HG02870 (cell line): ENCODE results near the gene CTDNEP1.

ENCODE experiments used
- ATAC-seq: cut with Tn5 transposase; IDR thresholded peaks from one replicate; pipeline ENCODE4 v1.9.1; 2021; ENCODE audit warnings: mild to moderate bottlenecking, moderate library complexity; ENCODE audit not compliant: unreplicated experiment

The CTDNEP1 gene

DNA sequence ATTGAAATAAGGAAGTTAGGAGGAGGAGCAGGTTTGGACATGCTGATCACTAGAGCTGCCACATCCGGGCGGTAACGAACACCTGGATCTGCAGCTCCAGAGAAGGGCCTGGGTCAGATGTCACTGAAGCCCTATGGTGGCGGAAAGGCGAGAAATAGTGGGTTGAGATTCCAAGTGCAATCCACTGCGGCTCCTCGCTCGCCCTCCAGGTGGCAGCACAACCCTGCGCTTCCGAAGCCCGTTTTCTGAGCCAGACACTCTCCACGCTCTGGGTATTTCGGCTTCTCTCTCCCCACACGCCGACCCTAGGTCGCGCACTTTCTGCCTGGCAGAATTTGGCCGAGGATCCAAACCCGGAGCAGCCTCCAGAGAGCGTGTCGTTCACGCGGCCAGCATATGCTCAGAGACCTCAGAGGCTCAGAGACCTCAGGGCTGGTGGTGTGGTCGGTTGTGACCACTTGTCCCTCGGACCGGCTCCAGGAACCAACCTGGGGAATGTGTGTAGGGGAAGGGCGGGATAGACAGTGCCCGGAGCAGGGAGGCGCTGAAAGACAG, 29.1 kb upstream of the CTDNEP1 start:
- no peak for ATAC-seq

DNA sequence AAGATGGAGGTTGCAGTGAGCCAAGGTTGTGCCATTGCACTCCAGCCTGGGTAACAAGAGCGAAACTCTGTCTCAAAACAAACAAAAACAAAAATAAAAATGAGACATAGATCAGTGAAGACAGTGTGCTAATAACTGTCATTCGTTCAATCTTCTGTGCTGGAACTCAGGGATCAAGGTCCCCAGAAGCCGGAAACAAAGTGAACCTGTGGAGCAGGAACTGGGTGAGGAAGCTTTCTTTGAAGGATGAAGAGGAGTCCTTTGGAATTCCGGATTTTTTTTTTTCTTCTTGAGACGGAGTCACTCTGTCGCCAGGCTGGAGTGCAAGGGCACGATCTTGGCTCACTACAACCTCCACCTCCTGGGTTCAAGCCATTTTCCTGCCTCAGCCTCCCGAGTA, 27.9 kb upstream of the CTDNEP1 start:
- no peak for ATAC-seq

GRCh38 chr17:7266784-7267183, 15.2 kb upstream of the CTDNEP1 start:
- no peak for ATAC-seq

DNA sequence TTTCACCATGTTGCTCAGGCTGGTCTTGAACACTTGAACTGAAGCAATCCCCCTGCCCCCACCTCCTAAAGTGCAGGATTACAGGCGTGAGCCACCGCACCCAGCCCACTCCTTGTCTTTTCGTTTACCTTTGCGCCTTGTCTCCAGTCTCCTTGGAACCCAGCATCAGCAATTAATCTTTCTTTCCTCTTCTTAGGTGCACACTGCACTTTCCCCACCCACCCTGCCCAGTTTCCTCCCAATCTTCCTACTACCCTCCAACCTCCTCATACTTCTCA, 12.2 kb upstream of the CTDNEP1 start:
- no peak for ATAC-seq

DNA sequence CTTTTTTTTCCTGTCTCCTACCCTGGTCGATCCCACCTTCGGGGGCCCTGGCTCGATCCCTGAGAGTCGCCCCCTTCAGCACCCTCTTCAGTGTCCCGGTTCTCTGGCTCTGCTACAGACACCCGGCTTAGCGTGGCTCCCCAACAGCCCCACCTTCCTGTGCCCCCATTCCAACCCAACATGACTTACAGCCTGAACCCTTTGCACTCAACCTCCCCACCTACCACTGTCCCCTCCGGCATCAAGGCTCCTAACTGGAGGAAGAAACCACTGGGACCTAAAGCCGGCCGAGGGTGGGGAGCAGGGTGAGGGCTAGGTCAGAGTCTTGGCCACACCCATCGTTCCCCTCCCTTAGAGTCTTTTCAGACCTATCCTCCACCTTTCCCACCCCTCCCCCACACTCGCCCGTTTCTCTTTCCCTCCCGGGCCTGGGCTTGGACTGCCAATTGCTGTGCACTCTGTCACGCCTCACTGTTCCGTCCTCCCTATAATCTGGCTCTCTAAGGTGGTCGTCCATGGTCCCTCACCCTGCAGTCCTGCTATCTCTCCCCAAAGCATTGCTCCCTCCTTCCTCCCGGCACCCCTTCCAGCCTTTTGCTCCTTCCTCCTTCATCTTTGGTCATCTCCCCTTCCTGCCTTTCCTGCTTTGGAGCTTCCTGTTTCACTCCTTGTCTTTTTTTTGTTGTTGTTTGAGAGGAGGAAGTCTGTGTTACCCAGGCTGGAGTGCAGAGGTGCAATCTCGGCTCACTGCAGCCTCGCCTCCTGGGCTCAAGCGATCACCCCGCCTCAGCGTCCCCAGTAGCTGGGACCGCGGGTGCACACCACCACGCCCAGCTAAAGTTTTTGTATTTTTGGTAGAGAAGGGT, 11.6 kb upstream of the CTDNEP1 start:
- ATAC-seq = no peak

DNA sequence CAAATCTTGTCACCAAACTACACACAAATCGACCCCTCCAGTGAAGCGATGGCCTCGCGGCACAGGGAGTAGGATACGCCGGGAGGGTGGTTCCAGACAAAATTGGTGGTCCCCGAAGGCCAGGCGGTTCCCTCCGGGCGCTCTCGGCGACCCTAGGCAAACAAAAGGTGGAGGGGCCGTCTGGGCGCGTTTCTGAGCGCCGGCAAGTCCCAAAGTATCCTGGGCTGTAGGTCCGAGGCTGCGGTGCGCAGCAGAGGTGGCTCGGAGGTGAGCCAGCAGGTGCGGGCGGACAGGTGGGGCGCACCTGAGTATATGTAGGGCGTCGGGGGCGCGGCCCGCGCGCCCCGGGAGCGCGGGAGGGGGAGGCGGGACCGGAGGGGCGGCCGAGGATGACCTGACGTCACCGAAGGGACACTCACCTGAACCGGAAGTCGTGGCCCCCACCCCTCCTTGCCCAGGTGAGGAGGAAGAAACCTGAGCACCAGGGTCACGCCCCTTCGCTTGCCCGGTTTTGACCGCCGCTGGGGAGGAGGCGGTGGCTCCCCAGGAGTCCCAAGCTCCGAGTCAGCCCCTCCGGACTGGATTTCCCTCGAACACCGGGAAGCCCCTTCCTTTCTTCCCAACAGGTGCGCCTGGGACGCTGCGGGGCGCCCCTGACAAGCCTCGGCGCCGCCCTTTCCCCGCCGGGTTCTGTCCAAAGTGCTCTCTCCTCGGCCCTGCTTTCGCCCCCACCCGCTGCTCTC, 10.8 kb upstream of the CTDNEP1 start, which contains the start of gene CLDN7:
Gene CLDN7 (minus strand): TSS at position 287 of the 743 bp plus-strand sequence. CDS start 435 bp downstream, outside the sequence.
- no peak for ATAC-seq

- ATAC-seq = no peak
Observed at GRCh38 chr17:7261379-7262191, 10.1 kb upstream of the CTDNEP1 start.

DNA sequence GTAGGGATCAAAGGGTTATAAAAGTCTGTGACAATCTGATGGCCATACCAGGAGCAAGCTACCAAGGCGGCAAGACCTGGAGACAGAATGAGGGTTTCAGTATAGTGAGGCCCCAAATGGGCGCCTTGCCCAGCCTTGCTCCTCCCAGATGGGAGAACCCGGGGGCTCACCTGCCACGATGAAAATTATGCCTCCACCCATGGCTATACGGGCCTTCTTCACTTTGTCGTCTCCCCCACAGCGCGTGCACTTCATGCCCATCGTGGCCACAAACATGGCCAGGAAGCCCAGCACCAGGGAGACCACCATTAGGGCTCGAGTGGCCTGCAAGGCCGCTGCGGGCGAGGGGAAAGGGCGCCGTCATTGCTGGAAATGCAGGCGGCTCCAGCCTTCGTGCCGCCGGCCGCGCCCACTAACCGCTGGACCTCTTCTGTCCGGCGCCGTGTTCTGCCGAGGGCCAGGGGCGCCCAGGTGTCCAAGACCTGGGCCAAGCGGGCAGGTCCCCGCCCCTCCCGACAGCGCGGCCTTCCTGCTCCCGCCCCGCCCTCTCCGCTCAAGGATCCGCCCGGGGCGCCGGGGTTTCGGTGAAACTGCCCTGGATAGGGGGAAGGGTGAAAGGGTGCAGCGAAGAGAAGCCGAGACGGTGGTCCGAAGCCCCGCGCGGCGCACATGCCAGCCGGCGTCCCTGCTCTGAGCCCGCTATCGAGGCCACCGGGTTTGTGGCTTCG, 9.3 kb upstream of the CTDNEP1 start:
- no peak for ATAC-seq

DNA sequence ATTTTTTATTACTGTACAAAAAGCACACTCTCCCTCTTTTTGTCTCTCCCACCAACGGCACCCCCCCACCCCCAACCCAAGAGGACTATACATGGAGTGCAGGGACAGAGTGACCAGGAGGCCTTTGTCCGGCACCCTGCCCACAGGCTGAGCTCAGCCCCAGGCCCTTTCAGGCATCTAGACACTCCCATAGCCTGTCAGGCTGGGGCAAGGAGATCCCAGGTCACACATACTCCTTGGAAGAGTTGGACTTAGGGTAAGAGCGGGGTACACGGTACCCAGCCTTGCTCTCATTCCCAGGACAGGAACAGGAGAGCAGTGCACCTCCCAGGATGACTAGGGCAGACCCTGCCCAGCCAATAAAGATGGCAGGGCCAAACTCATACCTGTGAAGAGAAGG, 8.6 kb upstream of the CTDNEP1 start:
- ATAC-seq = no peak

- no peak for ATAC-seq
Observed at GRCh38 chr17:7259555-7259889, 8.0 kb upstream of the CTDNEP1 start.

DNA sequence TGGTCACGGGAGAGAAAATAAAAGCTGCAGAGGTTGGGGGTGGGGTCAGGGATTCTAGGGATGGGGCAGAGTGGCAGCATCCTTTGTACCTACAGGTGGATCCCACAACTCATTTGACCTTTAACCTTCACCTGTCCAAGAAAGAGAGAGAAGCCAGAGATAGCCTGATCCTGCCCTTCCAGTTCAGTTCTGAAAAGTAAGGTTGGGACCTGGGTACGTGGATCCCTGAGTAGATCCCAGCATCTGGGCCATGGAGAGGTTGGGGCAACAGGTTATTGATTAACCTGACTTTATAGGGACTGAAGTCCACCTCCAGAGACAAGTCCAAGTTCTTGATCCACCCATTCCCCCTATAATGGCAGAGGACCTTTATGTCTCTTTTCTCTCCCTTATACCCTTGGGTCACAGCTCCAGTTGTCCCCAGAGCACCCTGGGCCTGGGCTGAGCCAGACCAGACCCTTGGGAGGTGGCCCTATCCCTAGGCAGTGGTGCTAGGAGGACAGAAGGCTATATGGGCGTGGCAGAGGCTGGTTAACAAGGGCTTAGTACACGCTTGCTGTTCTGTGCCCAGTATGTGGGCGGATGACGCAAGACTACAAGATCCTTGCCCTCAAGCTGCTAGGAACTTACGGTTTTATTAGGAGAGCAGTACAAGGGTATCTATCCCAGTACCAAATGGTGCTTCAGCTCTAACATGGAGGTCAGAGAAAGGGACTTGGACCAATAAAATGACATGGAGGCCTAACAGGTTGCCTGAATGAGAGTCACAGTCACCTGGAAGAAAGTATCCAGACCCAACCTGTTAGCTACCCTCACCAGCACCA, 7.4 kb upstream of the CTDNEP1 start:
- ATAC-seq = no peak

GRCh38 chr17:7256766-7257456, 5.4 kb upstream of the CTDNEP1 start:
- ATAC-seq = no peak

GRCh38 chr17:7254511-7254910, 3.0 kb upstream of the CTDNEP1 start:
- no peak for ATAC-seq

GRCh38 chr17:7253082-7253481, 1.5 kb upstream of the CTDNEP1 start:
- ATAC-seq = no peak

DNA sequence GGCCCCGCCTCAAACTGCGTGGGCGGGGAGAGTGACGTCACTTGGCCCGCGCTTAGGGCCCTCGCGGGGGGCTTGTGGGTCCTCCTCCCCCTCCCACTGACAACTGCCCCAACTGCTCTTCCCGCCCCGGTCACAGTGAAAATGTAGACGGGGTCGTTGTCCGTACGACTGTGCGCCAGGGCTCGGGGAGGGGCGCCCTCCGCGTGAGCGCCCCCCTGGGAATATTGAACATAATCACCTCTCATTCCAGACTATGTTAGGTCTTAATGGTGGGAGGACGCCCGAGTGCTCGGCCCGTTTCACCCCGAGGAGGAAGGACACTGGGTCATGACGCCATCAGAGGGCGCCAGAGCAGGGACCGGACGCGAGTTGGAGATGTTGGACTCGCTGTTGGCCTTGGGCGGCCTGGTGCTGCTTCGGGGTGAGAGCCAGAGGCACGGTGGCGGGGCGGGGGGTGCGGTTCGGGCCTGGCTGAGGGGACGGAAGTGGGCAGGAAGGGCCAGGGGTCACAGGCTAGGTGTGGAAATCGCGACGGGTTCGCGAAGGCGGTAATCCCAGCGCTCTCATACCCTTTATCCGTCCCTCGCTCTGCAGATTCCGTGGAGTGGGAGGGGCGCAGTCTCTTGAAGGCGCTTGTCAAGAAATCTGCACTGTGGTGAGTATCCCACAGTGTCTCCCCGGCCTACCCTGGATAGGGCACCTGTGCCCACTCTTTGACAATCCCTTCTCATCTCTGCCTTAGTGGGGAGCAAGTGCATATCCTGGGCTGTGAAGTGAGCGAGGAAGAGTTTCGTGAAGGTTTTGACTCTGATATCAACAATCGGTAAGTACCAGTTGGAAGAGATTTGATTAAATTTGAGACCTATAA, 876 bp upstream of the CTDNEP1 start, which contains the start of gene ELP5:
Gene ELP5 (plus strand): TSS at position 40 of the 868 bp plus-strand sequence. CDS start 336 bp downstream, at position 376.
- ATAC-seq = peak; percentile 36

DNA sequence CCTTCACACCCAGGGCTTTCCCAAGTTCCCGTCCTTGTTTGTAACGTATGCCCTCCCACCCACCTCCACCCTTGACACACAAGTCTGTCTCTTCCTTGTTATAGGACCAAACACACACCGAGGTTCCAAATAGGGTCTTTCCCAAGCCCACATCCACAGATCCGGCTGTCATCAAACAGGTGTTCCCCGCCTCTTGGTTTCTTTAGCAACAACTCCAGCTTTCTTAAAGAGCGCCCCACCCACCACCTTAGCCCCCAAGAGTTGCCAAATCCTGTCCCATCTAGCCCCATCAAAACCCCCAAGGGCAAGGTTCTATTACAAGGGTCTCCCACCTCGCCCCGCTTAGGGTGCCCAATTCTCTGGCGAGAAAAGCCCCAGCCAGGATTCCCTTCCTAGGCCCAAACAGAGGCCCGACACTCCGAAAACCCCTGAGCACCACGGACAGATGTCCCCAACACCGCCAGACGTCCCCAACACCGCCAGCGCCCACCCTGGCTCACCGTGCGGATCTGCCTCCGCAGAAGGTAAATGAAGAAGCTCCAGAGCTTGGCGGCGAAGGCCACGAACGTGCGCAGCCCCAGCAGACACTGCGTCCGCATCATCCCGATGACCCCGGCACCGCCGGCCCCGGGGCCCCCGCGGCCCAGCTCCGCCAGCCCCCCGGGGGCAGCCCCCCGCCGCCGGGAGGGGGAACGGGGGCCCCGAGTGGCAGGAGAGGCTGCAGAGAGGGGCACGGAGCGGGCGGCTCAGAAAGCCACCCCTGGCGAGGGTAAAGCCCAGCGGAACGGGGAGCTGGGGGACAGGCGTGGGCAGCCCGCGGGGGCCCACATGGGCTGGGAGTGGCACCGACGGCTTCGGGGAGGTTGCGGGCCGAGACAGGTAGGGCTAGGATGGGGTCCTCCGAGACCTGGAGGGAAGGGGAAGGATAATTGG, 573 bp downstream of the CTDNEP1 start:
- no peak for ATAC-seq

- no peak for ATAC-seq
Observed at GRCh38 chr17:7249830-7250229, 1.7 kb downstream of the CTDNEP1 start.
